Activated naive CD4-positive, alpha-beta T cell (primary cell): ENCODE measurements around the gene EPAS1.
"Not testable (repeated sequence)": the region's sequence is repeated elsewhere in the genome, so short reads cannot be mapped to it uniquely, and the experiment has no call there.

ENCODE experiments used
- DNase-seq, 4 experiments: peaks; one replicate each; lab custom pipeline; 2025; lab: John Stamatoyannopoulos, UW

The EPAS1 gene

DNA sequence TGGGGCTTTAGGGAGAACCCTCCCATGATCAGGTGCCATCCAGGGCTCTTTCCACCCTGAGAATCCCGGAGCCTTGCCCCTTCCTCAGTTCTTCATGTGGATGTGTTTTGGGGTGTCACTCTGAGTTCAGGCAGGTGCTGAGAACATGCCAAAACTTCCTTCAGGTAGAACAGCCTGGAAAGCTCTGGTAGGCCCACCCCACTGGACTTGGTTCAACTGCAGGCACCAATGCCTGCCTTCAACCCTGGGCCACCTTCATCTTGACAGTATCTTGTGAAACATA, 85.8 kb downstream of the EPAS1 start:
- DNase-seq = no peak

- DNase-seq = no peak
Observed at GRCh38 chr2:46383784-46384456, 86.7 kb downstream of the EPAS1 start.

DNA sequence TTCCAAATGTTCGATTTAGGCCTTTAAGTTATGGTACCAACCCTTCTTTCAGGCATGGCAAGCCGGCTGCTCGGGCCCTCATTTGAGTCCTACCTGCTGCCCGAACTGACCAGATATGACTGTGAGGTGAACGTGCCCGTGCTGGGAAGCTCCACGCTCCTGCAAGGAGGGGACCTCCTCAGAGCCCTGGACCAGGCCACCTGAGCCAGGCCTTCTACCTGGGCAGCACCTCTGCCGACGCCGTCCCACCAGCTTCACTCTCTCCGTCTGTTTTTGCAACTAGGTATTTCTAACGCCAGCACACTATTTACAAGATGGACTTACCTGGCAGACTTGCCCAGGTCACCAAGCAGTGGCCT, 87.2 kb downstream of the EPAS1 start:
- DNase-seq = no peak

DNA sequence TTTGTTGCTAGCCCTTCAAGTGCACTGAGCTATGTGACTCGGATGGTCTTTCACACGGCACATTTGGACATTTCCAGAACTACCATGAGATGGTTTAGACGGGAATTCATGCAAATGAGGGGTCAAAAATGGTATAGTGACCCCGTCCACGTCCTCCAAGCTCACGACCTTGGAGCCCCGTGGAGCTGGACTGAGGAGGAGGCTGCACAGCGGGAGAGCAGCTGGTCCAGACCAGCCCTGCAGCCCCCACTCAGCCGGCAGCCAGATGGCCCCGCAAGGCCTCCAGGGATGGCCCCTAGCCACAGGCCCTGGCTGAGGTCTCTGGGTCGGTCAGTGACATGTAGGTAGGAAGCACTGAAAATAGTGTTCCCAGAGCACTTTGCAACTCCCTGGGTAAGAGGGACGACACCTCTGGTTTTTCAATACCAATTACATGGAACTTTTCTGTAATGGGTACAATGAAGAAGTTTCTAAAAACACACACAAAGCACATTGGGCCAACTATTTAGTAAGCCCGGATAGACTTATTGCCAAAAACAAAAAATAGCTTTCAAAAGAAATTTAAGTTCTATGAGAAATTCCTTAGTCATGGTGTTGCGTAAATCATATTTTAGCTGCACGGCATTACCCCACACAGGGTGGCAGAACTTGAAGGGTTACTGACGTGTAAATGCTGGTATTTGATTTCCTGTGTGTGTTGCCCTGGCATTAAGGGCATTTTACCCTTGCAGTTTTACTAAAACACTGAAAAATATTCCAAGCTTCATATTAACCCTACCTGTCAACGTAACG, 88.8 kb downstream of the EPAS1 start:
- no peak for DNase-seq

GRCh38 chr2:46386763-46387162, 89.6 kb downstream of the EPAS1 start:
- DNase-seq = no peak

GRCh38 chr2:46387292-46387691, 90.1 kb downstream of the EPAS1 start:
- DNase-seq = no peak

DNA sequence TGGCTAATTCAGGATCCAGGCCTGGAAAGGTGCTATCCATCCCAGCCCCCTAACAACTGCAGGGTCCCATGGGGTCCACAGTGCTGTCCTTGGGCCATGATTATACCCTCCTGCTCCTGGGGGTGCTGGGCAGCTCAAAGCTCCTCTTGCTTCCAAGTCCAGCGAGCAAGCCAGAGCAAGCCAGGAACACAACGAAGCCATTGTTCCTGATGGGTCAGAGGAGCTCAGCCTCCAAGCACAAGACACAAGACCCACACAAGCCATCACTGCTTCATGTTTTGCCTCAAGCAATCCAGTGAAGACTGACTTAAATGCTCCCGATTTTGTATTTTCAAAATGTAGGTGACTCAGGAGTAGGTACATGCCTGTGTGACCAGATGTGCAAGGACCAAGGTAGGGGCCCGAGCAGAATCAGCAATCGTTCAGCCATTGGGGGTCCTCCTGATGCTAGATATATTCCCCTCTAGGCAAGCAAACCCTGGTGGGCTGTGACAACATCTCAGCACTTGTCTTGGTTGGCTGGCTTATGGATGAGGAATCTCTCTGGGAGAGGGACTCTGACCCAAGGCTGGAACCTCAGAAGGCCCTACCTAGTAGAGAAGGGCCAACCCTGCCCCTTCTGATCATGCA, 90.8 kb downstream of the EPAS1 start:
- DNase-seq = no peak

DNA sequence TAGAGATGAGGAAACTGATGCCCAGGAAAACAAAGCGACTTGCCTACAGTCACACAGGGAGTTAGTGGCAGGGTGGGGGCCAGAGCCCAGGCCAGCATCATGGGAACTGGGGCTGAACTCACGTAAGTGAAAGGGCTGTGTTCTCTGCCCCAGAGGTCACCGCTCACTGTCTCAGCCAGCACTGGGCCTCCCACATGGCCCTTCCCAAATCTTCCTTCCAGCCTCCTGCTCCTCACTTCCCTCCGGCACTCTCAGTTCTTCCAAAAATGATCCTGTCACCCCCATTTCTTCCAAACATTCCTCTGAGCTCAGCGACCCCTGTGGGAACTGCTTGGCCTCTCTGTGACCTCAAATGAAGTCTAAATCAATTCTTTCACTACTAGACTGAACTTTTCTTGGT, 91.7 kb downstream of the EPAS1 start:
- no peak for DNase-seq

GRCh38 chr2:46389417-46389916, 92.3 kb downstream of the EPAS1 start:
- DNase-seq = no peak

GRCh38 chr2:46390036-46390435, 92.8 kb downstream of the EPAS1 start:
- no peak for DNase-seq

DNA sequence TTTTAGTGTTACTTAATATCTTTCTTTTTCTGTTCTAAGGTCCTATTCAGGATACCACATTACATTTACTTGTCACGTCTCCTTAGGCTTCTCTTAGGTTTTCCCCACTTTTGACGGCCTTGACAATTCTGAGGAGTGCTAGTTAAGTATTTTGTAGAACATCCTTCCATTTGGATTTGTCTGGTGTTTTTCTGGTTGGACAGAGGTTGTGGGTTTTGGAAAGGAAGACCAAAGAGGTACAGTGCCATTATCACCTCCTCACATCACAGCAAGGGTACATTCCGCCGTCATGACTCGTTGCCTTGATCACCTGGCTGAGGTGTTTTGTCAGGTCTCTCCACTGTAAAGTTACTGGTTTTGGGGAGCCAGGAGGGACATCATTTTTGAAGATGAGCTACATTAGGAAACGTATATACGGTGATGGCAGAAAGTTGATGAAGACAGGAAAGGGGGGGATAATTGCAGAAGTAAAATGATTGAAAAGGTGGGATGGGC, 93.7 kb downstream of the EPAS1 start:
- no peak for DNase-seq

- no peak for DNase-seq
Observed at GRCh38 chr2:46392561-46393346, 95.5 kb downstream of the EPAS1 start.

DNA sequence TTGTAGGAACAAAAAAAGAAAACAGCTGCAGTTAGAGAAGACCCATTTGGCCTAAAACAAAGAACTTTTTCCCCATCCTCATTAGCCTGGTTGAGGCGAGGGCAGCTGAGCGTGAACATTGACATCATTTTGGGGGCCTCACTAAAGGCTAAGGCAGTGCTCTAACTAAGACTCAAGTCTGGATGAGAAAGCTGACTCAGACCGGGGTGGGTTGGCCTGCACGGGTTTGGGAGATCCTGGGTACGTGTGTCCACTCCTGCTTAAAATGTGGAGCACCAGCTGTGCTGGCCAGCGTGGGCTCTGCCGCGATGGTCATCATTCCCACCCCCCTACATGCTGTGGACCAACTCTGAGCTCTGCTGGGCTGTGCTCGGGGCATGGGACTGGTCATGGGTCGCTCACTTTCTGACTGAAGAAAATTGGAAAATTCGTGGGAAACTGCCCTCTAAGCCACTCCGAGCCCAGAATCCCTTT, 96.2 kb downstream of the EPAS1 start:
- no peak for DNase-seq

GRCh38 chr2:46393865-46394264, 96.7 kb downstream of the EPAS1 start:
- DNase-seq = no peak

DNA sequence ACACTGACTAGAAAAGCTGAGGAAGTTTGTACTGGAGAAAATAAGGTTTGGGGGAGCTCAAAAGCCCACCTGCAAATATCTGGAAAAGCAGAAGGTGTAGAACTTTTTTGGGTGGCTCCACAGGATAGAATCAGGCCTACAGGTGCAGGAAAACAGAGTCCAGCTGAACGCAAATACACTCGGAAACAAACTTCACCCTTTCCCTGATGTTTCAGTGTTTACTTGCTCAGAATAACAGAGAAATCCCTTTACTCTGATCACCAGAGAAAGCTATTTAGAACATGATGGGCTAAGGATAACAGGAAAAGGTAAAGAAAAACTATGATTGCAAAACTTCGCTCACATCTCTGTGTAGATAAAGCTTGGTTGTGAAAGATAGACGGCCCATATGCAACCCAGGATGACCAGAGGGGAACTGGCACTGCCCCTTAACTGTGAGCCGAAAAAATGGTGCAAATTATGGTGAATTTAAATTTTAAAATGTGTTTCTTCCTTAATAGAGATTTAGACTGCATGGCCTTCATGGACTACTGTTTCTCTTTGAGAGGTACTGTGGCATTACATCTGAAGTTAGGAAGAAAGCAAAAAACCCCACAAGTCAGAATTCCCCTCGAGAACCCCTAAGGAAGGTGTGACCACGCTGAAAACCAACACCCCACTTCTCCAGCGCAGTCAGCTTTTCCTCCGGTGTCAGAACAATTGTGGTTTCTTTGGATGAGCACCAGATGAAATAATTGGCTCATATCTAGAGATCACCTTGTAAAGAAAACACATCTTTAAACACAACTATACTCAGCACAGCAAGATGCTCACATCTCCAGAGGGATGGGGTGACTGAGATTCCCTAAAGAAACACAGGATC, 97.7 kb downstream of the EPAS1 start:
- DNase-seq = no peak

GRCh38 chr2:46395730-46396129, 98.5 kb downstream of the EPAS1 start:
- not testable (repeated sequence) for DNase-seq

DNA sequence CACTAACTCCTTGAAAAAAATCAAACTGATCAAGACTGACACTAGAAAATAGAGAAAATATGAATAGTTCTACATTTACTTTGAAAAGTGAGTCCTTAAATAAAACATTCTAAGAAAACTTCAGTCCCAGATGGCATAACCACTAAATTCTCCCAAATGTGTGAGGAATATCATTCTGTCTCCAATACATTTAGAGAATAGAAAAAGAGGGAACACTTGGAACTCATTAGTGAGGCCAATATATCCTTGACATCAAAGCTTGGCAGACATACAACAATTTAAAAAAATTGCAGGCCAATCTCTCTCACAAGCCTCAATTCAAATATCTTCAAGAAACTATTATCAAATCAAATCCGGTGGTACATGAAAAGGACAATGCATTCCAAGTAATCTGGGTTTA, 102.8 kb downstream of the EPAS1 start:
- no peak for DNase-seq

DNA sequence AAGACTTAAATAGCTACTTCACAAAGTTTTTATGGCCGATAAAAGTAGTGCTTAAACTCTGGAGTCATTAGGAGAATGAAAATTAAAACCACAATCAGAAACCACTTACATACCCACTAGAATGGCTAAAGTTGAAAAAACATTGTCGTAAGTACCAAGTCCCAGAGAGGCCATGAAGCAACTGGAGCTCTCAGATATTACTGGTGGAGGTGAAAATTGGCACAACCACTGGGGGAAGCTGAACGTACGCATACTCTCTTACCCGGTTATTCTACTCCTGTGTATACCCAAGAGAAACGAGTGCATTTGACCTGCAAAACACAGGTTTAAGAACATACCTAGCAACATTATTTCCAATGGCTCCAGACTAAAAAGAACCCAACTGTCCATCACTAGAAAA, 105.7 kb downstream of the EPAS1 start:
- no peak for DNase-seq

DNA sequence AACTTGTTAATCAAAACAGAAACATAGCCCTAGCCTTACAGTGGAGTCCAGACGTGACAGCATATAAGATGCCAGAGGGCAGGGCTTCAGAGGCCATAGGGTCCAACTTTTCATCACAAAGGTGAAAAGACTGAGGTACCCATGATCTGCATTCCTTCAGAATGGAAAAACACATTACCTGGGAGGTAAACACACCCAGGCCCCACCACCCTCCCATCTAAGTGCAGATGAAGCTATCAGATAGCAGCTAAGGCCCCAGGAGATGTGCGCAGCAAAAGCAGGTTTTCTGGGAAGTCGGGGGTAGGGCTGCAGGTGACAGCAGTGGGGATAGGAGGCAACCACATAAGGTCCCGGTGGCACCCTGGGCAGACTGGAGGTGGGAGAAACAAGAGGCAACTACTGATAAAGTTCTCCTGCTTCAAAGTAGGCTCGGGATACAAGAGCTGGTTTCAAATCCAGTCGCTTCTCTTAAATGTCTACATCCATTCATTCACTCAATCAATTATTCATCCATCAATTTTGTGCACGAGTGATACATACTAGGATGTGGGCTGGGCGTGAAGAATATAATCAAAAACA, 107.1 kb downstream of the EPAS1 start:
- no peak for DNase-seq

- DNase-seq = no peak
Observed at GRCh38 chr2:46407852-46408455, 110.7 kb downstream of the EPAS1 start.
